ENCODE measurements around the gene HLCS. TPM values are rescaled to one million over a fixed set of nuclear protein-coding genes. Genes with fewer than 3 reads are reported as not detected.

HLCS gene
- total RNA-seq, 1 experiment from 2014 or later = 12.7 TPM

GRCh38 chr21:36909901-36910561 lies 56.4 kb downstream of the HLCS start:
- no peak overlapping the region for H3K14ac ChIP-seq (ENCODE audit: insufficient read depth, low read length)
- H2BK12ac ChIP-seq (ENCODE audit: insufficient read length, low read depth, low read length) = no peak overlapping the region
- no peak for DNase-seq
- no peaks in the 10 kb centered on the region for H3K79me1 ChIP-seq (ENCODE audit: insufficient read depth, low read depth, low read length, poor library complexity, severe bottlenecking)
- H2BK15ac ChIP-seq (ENCODE audit: low read depth, low read length) = no peak overlapping the region
- no peak for TF ChIP-seq CTCF (conservative IDR thresholded peaks at IDR 0.05)
- Mint-ChIP-seq H3K36me3 (ENCODE audit: insufficient read depth in 1 of 3, low read depth in 3 of 3) (no peaks in the 10 kb centered on the region), H3K4me1 (peaks cover 20 to 24% of the 10 kb centered on the region in 2 experiments), H3K4me3 (no peak overlapping the region), H3K27me3 (ENCODE audit: low read depth) (no peaks in the 10 kb centered on the region), H3K27ac (peak overlapping the region in 1 of 3 experiments; percentile 59; a peak in 1 of 7 replicates), H3K9me3 (no peaks in the 10 kb centered on the region)
- H3K23me2 ChIP-seq (ENCODE audit: insufficient read length, low read depth, low read length, poor library complexity, severe bottlenecking) = no peaks in the 10 kb centered on the region
- no peak overlapping the region for H3K18ac ChIP-seq (ENCODE audit: insufficient read length, low read depth, low read length)
- no peak overlapping the region for H2BK120ac ChIP-seq (ENCODE audit: low read depth, low read length, poor library complexity, severe bottlenecking)
- no peaks in the 10 kb centered on the region for H3K79me2 ChIP-seq (ENCODE audit: insufficient read depth, low read length)
- no peak overlapping the region for H4K8ac ChIP-seq (replicated peaks; ENCODE audit: insufficient read length, low read depth, low read length)
- H4K5ac ChIP-seq (ENCODE audit: insufficient read length, low read depth, low read length) = no peak overlapping the region
- no CpG with 5 or more reads among the region's 16 CpGs for WGBS (ENCODE audit: extremely low coverage, insufficient read length, low lambda C conversion rate)
- no peak overlapping the region for H3K56ac ChIP-seq (ENCODE audit: insufficient read length, low read depth, low read length)
- no peak overlapping the region for H3K4ac ChIP-seq (ENCODE audit: low read depth, low read length)
- H2AFZ ChIP-seq (ENCODE audit: low read length) = no peak overlapping the region
- H3K27me3 ChIP-seq (ENCODE audit: insufficient read depth, low read length) = no peaks in the 10 kb centered on the region
- no peaks in the 10 kb centered on the region for H4K20me1 ChIP-seq (ENCODE audit: control insufficient read depth, insufficient read depth, insufficient read length)
- no peak overlapping the region for H2BK5ac ChIP-seq (ENCODE audit: insufficient read length, low read length)
- H3K27ac ChIP-seq (ENCODE audit: insufficient read length, low read depth, low read length) = no peak overlapping the region
- no peak overlapping the region for H3K9ac ChIP-seq (ENCODE audit: extremely low read depth, insufficient read length, low read length)
- no peak overlapping the region for H4K91ac ChIP-seq (ENCODE audit: insufficient read length, low read depth, low read length)
- H3K9me3 ChIP-seq (ENCODE audit: control insufficient read depth, low read depth, low read length) = no peaks in the 10 kb centered on the region
- no peak overlapping the region for H2BK20ac ChIP-seq (ENCODE audit: low read depth, low read length, poor library complexity, severe bottlenecking)
- H3K23ac ChIP-seq (ENCODE audit: insufficient read length, low read depth, low read length) = no peak overlapping the region
- no peak overlapping the region for H3K4me2 ChIP-seq (ENCODE audit: insufficient read depth, insufficient read length, low read length)
- H2AK5ac ChIP-seq (ENCODE audit: insufficient read length, low read length) = no peak overlapping the region
- H3T11ph ChIP-seq (ENCODE audit: low read length) = no peak overlapping the region
- peaks cover 6% of the 10 kb centered on the region; the same call in 1 of the 2 replicates for H3K4me1 ChIP-seq (ENCODE audit: insufficient read depth, low read length)

All from H9 (cell line).